Measurements from ENCODE around the gene CLEC3B. TPM values are rescaled to one million over a fixed set of nuclear protein-coding genes. Genes with fewer than 3 reads are reported as not detected.
A peak's percentile ranks its signal among the peaks of the same experiment; 100 is the strongest.

The CLEC3B gene
- total RNA-seq, 2 donors from 2014 or later = 0.25 TPM; not detected in 1

DNA sequence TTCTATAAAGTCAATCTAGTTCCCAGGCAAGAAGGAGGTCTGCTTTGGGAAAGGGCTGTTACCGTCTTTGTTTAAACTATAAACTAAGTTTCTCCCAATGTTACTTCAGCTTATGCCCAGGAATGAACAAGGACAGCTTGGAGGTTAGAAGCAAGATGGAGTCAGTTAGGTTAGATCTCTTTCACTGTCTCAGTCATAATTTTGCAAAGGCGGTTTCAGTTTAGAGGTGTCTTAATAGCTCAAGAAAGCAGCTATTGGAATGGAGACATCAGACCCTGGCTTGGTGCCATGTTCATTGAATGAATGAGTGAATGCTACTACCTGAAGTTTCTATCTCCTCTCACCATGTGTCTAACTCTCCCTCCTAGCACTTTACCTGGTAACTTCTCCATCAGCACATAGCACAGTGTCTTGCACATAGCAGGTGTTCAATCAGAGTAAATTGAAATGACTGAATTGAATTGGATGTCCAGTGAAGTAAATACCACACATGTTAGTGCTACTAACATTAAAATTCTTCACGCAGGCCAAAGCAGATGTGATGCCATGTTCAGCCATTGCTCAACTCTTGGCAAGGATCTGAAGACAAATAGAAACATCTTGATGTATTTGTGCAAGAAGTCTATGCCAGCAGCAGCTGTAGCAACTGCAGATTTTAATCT is 28.2 kb downstream of the CLEC3B start:
- peaks cover 29% of the 10 kb centered on the region for H3K4me1 Mint-ChIP-seq (ENCODE audit: low read depth)
- peaks cover 16% of the 10 kb centered on the region for H3K27me3 Mint-ChIP-seq (ENCODE audit: low read depth)
- peak overlapping the region; percentile 21 for H3K27ac Mint-ChIP-seq
- DNase-seq (no peak), ATAC-seq (replicated peaks in 1 of 2) (no peak)
- no peaks in the 10 kb centered on the region for H3K36me3 Mint-ChIP-seq (ENCODE audit: insufficient read depth in 2 of 2)
- no peaks in the 10 kb centered on the region for H3K9me3 Mint-ChIP-seq
- H3K4me3 Mint-ChIP-seq = no peak overlapping the region

GRCh38 chr3:45055032-45055410 is 28.9 kb downstream of the CLEC3B start:
- Mint-ChIP-seq H3K9me3 (no peaks in the 10 kb centered on the region), H3K4me1 (ENCODE audit: low read depth) (peaks cover 29% of the 10 kb centered on the region), H3K36me3 (ENCODE audit: insufficient read depth in 2 of 2) (no peaks in the 10 kb centered on the region), H3K4me3 (no peak overlapping the region), H3K27me3 (ENCODE audit: low read depth) (peaks cover 9% of the 10 kb centered on the region), H3K27ac (no peak overlapping the region)
- DNase-seq (no peak), ATAC-seq (replicated peaks in 1 of 2) (no peak)

GRCh38 chr3:45055411-45056143 is 29.5 kb downstream of the CLEC3B start:
- ATAC-seq (replicated peaks in 1 of 2) = peak in 1 of 2 donors; percentile 30
- peaks cover 29% of the 10 kb centered on the region for H3K4me1 Mint-ChIP-seq (ENCODE audit: low read depth)
- no peaks in the 10 kb centered on the region for H3K36me3 Mint-ChIP-seq (ENCODE audit: insufficient read depth in 2 of 2)
- peaks cover 7% of the 10 kb centered on the region for H3K27me3 Mint-ChIP-seq (ENCODE audit: low read depth)
- no peaks in the 10 kb centered on the region for H3K9me3 Mint-ChIP-seq
- H3K4me3 Mint-ChIP-seq = no peak overlapping the region
- DNase-seq = no peak
- no peak overlapping the region for H3K27ac Mint-ChIP-seq

GRCh38 chr3:45056608-45057301 is 30.7 kb downstream of the CLEC3B start:
- no peak for DNase-seq
- H3K36me3 Mint-ChIP-seq (ENCODE audit: insufficient read depth in 2 of 2) = no peaks in the 10 kb centered on the region
- H3K9me3 Mint-ChIP-seq = no peaks in the 10 kb centered on the region
- ATAC-seq (replicated peaks in 1 of 2) = no peak
- H3K27me3 Mint-ChIP-seq (ENCODE audit: low read depth) = peaks cover 7% of the 10 kb centered on the region
- H3K4me3 Mint-ChIP-seq = no peak overlapping the region
- H3K4me1 Mint-ChIP-seq (ENCODE audit: low read depth) = peaks cover 29% of the 10 kb centered on the region
- H3K27ac Mint-ChIP-seq = no peak overlapping the region

- Mint-ChIP-seq H3K4me1 (ENCODE audit: low read depth) (peaks cover 29% of the 10 kb centered on the region), H3K9me3 (no peaks in the 10 kb centered on the region), H3K4me3 (no peak overlapping the region), H3K27me3 (ENCODE audit: low read depth) (peaks cover 7% of the 10 kb centered on the region), H3K36me3 (ENCODE audit: insufficient read depth in 2 of 2) (no peaks in the 10 kb centered on the region), H3K27ac (no peak overlapping the region)
- DNase-seq = peak in 1 of 2 donors; percentile 29
- ATAC-seq (replicated peaks in 1 of 2) = peak; percentile 37 to 52
Measured at GRCh38 chr3:45057557-45057956, 31.5 kb downstream of the CLEC3B start.

GRCh38 chr3:45059132-45059531 is 33.0 kb downstream of the CLEC3B start:
- Mint-ChIP-seq H3K36me3 (ENCODE audit: insufficient read depth in 2 of 2) (no peaks in the 10 kb centered on the region), H3K9me3 (no peaks in the 10 kb centered on the region), H3K4me3 (no peak overlapping the region), H3K27me3 (ENCODE audit: low read depth) (peaks cover 7% of the 10 kb centered on the region), H3K27ac (no peak overlapping the region), H3K4me1 (ENCODE audit: low read depth) (peaks cover 21% of the 10 kb centered on the region)
- DNase-seq = no peak
- ATAC-seq (replicated peaks in 1 of 2) = no peak

- no peak overlapping the region for H3K4me3 Mint-ChIP-seq
- H3K27me3 Mint-ChIP-seq (ENCODE audit: low read depth) = peaks cover 7% of the 10 kb centered on the region
- no peak for ATAC-seq (replicated peaks in 1 of 2)
- peaks cover 24% of the 10 kb centered on the region for H3K4me1 Mint-ChIP-seq (ENCODE audit: low read depth)
- no peak overlapping the region for H3K27ac Mint-ChIP-seq
- no peaks in the 10 kb centered on the region for H3K9me3 Mint-ChIP-seq
- no peaks in the 10 kb centered on the region for H3K36me3 Mint-ChIP-seq (ENCODE audit: insufficient read depth in 2 of 2)
- DNase-seq = no peak
Measured at GRCh38 chr3:45060165-45060892, 34.2 kb downstream of the CLEC3B start.

DNA sequence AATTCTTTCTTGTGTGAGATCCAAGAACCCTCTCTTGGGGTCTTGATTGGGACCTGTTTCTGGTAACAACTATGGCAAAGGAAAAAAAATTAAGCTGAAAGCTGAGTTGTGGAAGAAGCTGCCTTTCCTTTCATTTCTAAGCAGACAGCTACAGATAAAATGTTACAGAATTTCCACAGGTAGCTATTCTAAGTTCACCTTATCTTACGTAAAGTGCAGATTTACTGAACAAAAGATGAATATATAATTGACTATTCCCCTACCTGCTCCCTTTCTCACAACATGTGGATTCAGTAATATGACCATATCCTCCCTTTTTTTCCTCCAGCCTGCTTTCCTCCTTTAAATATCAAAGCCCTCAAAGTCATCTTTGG is 36.6 kb downstream of the CLEC3B start:
- no peak for ATAC-seq (replicated peaks in 1 of 2)
- H3K27ac Mint-ChIP-seq = no peak overlapping the region
- DNase-seq = no peak
- H3K9me3 Mint-ChIP-seq = no peaks in the 10 kb centered on the region
- peaks cover 6% of the 10 kb centered on the region for H3K27me3 Mint-ChIP-seq (ENCODE audit: low read depth)
- H3K4me1 Mint-ChIP-seq (ENCODE audit: low read depth) = peaks cover 32% of the 10 kb centered on the region
- no peaks in the 10 kb centered on the region for H3K36me3 Mint-ChIP-seq (ENCODE audit: insufficient read depth in 2 of 2)
- H3K4me3 Mint-ChIP-seq = no peak overlapping the region

DNA sequence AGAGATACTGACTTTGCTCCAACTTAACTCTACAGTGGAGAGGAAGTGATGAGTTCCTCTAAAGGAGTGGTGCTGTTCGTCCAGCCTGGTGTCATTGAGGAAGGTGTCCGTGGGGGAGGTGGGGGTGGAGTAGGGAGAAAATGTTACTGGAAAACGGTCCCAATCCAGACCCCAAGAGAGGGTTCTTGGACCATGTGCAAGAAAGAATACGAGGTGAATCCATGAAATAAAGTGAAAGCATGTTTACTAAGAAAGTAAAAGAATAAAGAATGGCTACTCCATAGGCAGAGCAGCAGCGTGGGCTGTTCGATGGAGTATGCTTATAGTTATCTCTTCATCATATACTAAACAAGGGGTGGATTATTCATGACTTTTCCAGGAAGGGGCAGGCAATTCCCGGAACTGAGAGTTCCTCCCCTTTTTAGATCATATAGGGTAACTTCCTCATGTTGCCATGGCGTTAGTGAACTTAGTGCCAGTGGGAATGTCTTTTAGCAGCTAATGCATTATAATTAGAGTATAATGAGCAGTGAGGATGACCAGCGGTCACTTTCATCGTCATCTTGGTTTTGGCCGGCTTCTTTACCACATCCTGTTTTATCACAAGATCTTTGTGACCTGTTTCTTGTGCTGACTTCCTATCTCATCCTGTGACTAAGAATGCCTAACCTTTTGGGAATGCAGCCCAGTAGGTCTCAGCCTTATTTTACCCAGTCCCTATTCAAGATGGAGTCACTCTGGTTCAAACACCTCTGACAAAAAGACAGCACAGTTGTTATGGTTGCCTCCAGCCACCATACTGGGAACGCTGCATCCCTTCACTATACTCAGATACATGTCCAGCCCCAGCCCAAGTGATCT is 38.6 kb downstream of the CLEC3B start:
- Mint-ChIP-seq H3K27me3 (ENCODE audit: low read depth) (peaks cover 8% of the 10 kb centered on the region), H3K9me3 (no peaks in the 10 kb centered on the region), H3K36me3 (ENCODE audit: insufficient read depth in 2 of 2) (no peaks in the 10 kb centered on the region), H3K27ac (peak overlapping the region; percentile 57), H3K4me3 (peak overlapping the region; percentile 54 to 61), H3K4me1 (ENCODE audit: low read depth) (peaks cover 32% of the 10 kb centered on the region)
- peak; percentile 50 to 55 for DNase-seq
- ATAC-seq (replicated peaks in 1 of 2) = peak; percentile 81 to 86

DNA sequence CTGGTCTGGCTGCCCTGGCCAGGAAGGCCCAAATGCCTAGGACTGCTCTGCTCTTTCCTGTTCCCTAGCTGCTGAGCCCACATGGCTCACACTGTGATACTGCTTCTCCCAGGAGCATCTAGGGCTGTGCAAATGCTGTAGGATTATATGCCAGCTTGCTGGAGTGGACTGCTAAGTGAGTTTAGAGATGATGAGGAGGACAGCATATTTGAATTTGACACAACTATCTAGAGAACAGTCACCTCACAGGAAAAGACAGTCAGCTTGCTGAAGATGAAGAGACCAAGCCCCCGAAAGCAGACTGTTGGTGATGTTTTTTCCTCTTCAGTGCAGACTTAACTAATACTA is 39.2 kb downstream of the CLEC3B start:
- DNase-seq = no peak
- Mint-ChIP-seq H3K9me3 (no peaks in the 10 kb centered on the region), H3K36me3 (ENCODE audit: insufficient read depth in 2 of 2) (no peaks in the 10 kb centered on the region), H3K27ac (peak overlapping the region; percentile 57), H3K27me3 (ENCODE audit: low read depth) (peaks cover 8% of the 10 kb centered on the region), H3K4me1 (ENCODE audit: low read depth) (peaks cover 32% of the 10 kb centered on the region), H3K4me3 (peak overlapping the region; percentile 41 to 54)
- no peak for ATAC-seq (replicated peaks in 1 of 2)

GRCh38 chr3:45066109-45066801 is 40.2 kb downstream of the CLEC3B start:
- ATAC-seq (replicated peaks in 1 of 2) = no peak
- Mint-ChIP-seq H3K27me3 (ENCODE audit: low read depth) (peaks cover 8% of the 10 kb centered on the region), H3K4me3 (no peak overlapping the region), H3K27ac (peak overlapping the region; percentile 17), H3K4me1 (ENCODE audit: low read depth) (peaks cover 32% of the 10 kb centered on the region), H3K36me3 (ENCODE audit: insufficient read depth in 2 of 2) (no peaks in the 10 kb centered on the region), H3K9me3 (no peaks in the 10 kb centered on the region)
- DNase-seq = no peak

GRCh38 chr3:45067486-45067885 is 41.4 kb downstream of the CLEC3B start:
- no peak overlapping the region for H3K4me3 Mint-ChIP-seq

More at GRCh38 chr3:45067486-45067885, 41.4 kb downstream of the CLEC3B start:
- Mint-ChIP-seq H3K27me3 (ENCODE audit: low read depth) (peaks cover 8% of the 10 kb centered on the region), H3K27ac (no peak overlapping the region), H3K9me3 (no peaks in the 10 kb centered on the region), H3K36me3 (ENCODE audit: insufficient read depth in 2 of 2) (no peaks in the 10 kb centered on the region), H3K4me1 (ENCODE audit: low read depth) (peaks cover 32% of the 10 kb centered on the region)
- DNase-seq (no peak), ATAC-seq (replicated peaks in 1 of 2) (no peak)

All from activated T-cell treated with anti-CD3 and anti-CD28 coated beads, Interleukin-2, amount 50 U/mL, for 72 hours (primary cell).